ENCODE data around the gene TMEM129.
"Not testable (repeated sequence)": the region's sequence is repeated elsewhere in the genome, so short reads cannot be mapped to it uniquely, and the experiment has no call there.

TMEM129 gene

GRCh38 chr4:1676605-1677525 is 44.3 kb downstream of the TMEM129 start:
- H3K27ac ChIP-seq (ENCODE audit: low read length) = no peak overlapping the region
- H3K27me3 ChIP-seq (ENCODE audit: control insufficient read depth, insufficient read depth, low read length) = no peaks in the 10 kb centered on the region
- no peaks in the 10 kb centered on the region for H3K9me3 ChIP-seq (ENCODE audit: control insufficient read depth, low read depth, low read length)
- H3K9ac ChIP-seq (ENCODE audit: low read length) = no peak overlapping the region
- no peak overlapping the region for H3K4me3 ChIP-seq (ENCODE audit: low read length)
- no peaks in the 10 kb centered on the region for H3K4me1 ChIP-seq (ENCODE audit: control insufficient read depth, low read depth, low read length)
- no peaks in the 10 kb centered on the region for H3K36me3 ChIP-seq (ENCODE audit: control insufficient read depth, low read depth, low read length)

- Histone ChIP-seq H3K27me3 (ENCODE audit: control insufficient read depth, insufficient read depth, low read length) (no peaks in the 10 kb centered on the region), H3K27ac (ENCODE audit: low read length) (no peak overlapping the region), H3K9me3 (ENCODE audit: control insufficient read depth, low read depth, low read length) (no peaks in the 10 kb centered on the region), H3K4me1 (ENCODE audit: control insufficient read depth, low read depth, low read length) (no peaks in the 10 kb centered on the region), H3K36me3 (ENCODE audit: control insufficient read depth, low read depth, low read length) (no peaks in the 10 kb centered on the region), H3K4me3 (ENCODE audit: low read length) (no peak overlapping the region), H3K9ac (ENCODE audit: low read length) (no peak overlapping the region)
These were observed 45.4 kb downstream of the TMEM129 start for GRCh38 chr4:1675802-1676137.

GRCh38 chr4:1675136-1675801 is 45.9 kb downstream of the TMEM129 start:
- Histone ChIP-seq H3K27me3 (ENCODE audit: control insufficient read depth, insufficient read depth, low read length) (no peaks in the 10 kb centered on the region), H3K4me3 (ENCODE audit: low read length) (no peak overlapping the region), H3K36me3 (ENCODE audit: control insufficient read depth, low read depth, low read length) (no peaks in the 10 kb centered on the region), H3K9me3 (ENCODE audit: control insufficient read depth, low read depth, low read length) (no peaks in the 10 kb centered on the region), H3K4me1 (ENCODE audit: control insufficient read depth, low read depth, low read length) (no peaks in the 10 kb centered on the region), H3K27ac (ENCODE audit: low read length) (no peak overlapping the region), H3K9ac (ENCODE audit: low read length) (no peak overlapping the region)

GRCh38 chr4:1674682-1675081 is 46.4 kb downstream of the TMEM129 start:
- no peak overlapping the region for H3K27ac ChIP-seq (ENCODE audit: low read length)
- no peaks in the 10 kb centered on the region for H3K9me3 ChIP-seq (ENCODE audit: control insufficient read depth, low read depth, low read length)
- H3K27me3 ChIP-seq (ENCODE audit: control insufficient read depth, insufficient read depth, low read length) = no peaks in the 10 kb centered on the region
- H3K9ac ChIP-seq (ENCODE audit: low read length) = no peak overlapping the region
- H3K36me3 ChIP-seq (ENCODE audit: control insufficient read depth, low read depth, low read length) = no peaks in the 10 kb centered on the region
- no peak overlapping the region for H3K4me3 ChIP-seq (ENCODE audit: low read length)
- H3K4me1 ChIP-seq (ENCODE audit: control insufficient read depth, low read depth, low read length) = no peaks in the 10 kb centered on the region

- no peak overlapping the region for H3K27ac ChIP-seq (ENCODE audit: low read length)
- H3K4me3 ChIP-seq (ENCODE audit: low read length) = no peak overlapping the region
- no peaks in the 10 kb centered on the region for H3K4me1 ChIP-seq (ENCODE audit: control insufficient read depth, low read depth, low read length)
- H3K9ac ChIP-seq (ENCODE audit: low read length) = no peak overlapping the region
- H3K9me3 ChIP-seq (ENCODE audit: control insufficient read depth, low read depth, low read length) = no peaks in the 10 kb centered on the region
- H3K27me3 ChIP-seq (ENCODE audit: control insufficient read depth, insufficient read depth, low read length) = no peaks in the 10 kb centered on the region
- no peaks in the 10 kb centered on the region for H3K36me3 ChIP-seq (ENCODE audit: control insufficient read depth, low read depth, low read length)
These were observed 47.5 kb downstream of the TMEM129 start for GRCh38 chr4:1673671-1674070.

GRCh38 chr4:1671011-1671410 is 50.1 kb downstream of the TMEM129 start:
- H3K4me1 ChIP-seq (ENCODE audit: control insufficient read depth, low read depth, low read length); H3K9ac ChIP-seq (ENCODE audit: low read length); H3K9me3 ChIP-seq (ENCODE audit: control insufficient read depth, low read depth, low read length); H3K36me3 ChIP-seq (ENCODE audit: control insufficient read depth, low read depth, low read length); H3K4me3 ChIP-seq (ENCODE audit: low read length); H3K27me3 ChIP-seq (ENCODE audit: control insufficient read depth, insufficient read depth, low read length); H3K27ac ChIP-seq (ENCODE audit: low read length): not testable (repeated sequence)

GRCh38 chr4:1670279-1670678 is 50.8 kb downstream of the TMEM129 start:
- H3K9me3 ChIP-seq (ENCODE audit: control insufficient read depth, low read depth, low read length) = no peaks in the 10 kb centered on the region
- no peaks in the 10 kb centered on the region for H3K36me3 ChIP-seq (ENCODE audit: control insufficient read depth, low read depth, low read length)
- no peaks in the 10 kb centered on the region for H3K27me3 ChIP-seq (ENCODE audit: control insufficient read depth, insufficient read depth, low read length)
- H3K27ac ChIP-seq (ENCODE audit: low read length) = no peak overlapping the region
- H3K4me3 ChIP-seq (ENCODE audit: low read length) = no peak overlapping the region
- H3K4me1 ChIP-seq (ENCODE audit: control insufficient read depth, low read depth, low read length) = peaks cover 4% of the 10 kb centered on the region
- no peak overlapping the region for H3K9ac ChIP-seq (ENCODE audit: low read length)

- Histone ChIP-seq H3K36me3 (ENCODE audit: control insufficient read depth, low read depth, low read length) (no peaks in the 10 kb centered on the region), H3K27me3 (ENCODE audit: control insufficient read depth, insufficient read depth, low read length) (no peaks in the 10 kb centered on the region), H3K9ac (ENCODE audit: low read length) (no peak overlapping the region), H3K9me3 (ENCODE audit: control insufficient read depth, low read depth, low read length) (no peaks in the 10 kb centered on the region), H3K27ac (ENCODE audit: low read length) (no peak overlapping the region), H3K4me1 (ENCODE audit: control insufficient read depth, low read depth, low read length) (peaks cover 4% of the 10 kb centered on the region), H3K4me3 (ENCODE audit: low read length) (no peak overlapping the region)
These were observed 51.3 kb downstream of the TMEM129 start for GRCh38 chr4:1669850-1670249.

GRCh38 chr4:1669270-1669669 is 51.9 kb downstream of the TMEM129 start:
- Histone ChIP-seq H3K36me3 (ENCODE audit: control insufficient read depth, low read depth, low read length) (no peaks in the 10 kb centered on the region), H3K4me3 (ENCODE audit: low read length) (no peak overlapping the region), H3K27ac (ENCODE audit: low read length) (no peak overlapping the region), H3K9ac (ENCODE audit: low read length) (no peak overlapping the region), H3K27me3 (ENCODE audit: control insufficient read depth, insufficient read depth, low read length) (no peaks in the 10 kb centered on the region), H3K4me1 (ENCODE audit: control insufficient read depth, low read depth, low read length) (peaks cover 4% of the 10 kb centered on the region), H3K9me3 (ENCODE audit: control insufficient read depth, low read depth, low read length) (no peaks in the 10 kb centered on the region)

GRCh38 chr4:1668488-1668840 is 52.7 kb downstream of the TMEM129 start:
- no peak overlapping the region for H3K27ac ChIP-seq (ENCODE audit: low read length)
- H3K9ac ChIP-seq (ENCODE audit: low read length) = no peak overlapping the region
- peaks cover 4% of the 10 kb centered on the region for H3K4me1 ChIP-seq (ENCODE audit: control insufficient read depth, low read depth, low read length)

GRCh38 chr4:1667273-1667672 is 53.9 kb downstream of the TMEM129 start:
- H3K9ac ChIP-seq (ENCODE audit: low read length) = no peak overlapping the region

More at GRCh38 chr4:1668488-1668840, 52.7 kb downstream of the TMEM129 start:
- Histone ChIP-seq H3K27me3 (ENCODE audit: control insufficient read depth, insufficient read depth, low read length) (no peaks in the 10 kb centered on the region), H3K4me3 (ENCODE audit: low read length) (no peak overlapping the region), H3K9me3 (ENCODE audit: control insufficient read depth, low read depth, low read length) (no peaks in the 10 kb centered on the region), H3K36me3 (ENCODE audit: control insufficient read depth, low read depth, low read length) (no peaks in the 10 kb centered on the region)

GRCh38 chr4:1666391-1666790 is 54.7 kb downstream of the TMEM129 start:
- H3K27ac ChIP-seq (ENCODE audit: low read length) = no peak overlapping the region
- H3K9me3 ChIP-seq (ENCODE audit: control insufficient read depth, low read depth, low read length) = no peaks in the 10 kb centered on the region
- H3K27me3 ChIP-seq (ENCODE audit: control insufficient read depth, insufficient read depth, low read length) = no peaks in the 10 kb centered on the region
- no peak overlapping the region for H3K4me3 ChIP-seq (ENCODE audit: low read length)
- no peaks in the 10 kb centered on the region for H3K36me3 ChIP-seq (ENCODE audit: control insufficient read depth, low read depth, low read length)
- H3K4me1 ChIP-seq (ENCODE audit: control insufficient read depth, low read depth, low read length) = peaks cover 4% of the 10 kb centered on the region
- H3K9ac ChIP-seq (ENCODE audit: low read length) = no peak overlapping the region

More at GRCh38 chr4:1667273-1667672, 53.9 kb downstream of the TMEM129 start:
- no peaks in the 10 kb centered on the region for H3K9me3 ChIP-seq (ENCODE audit: control insufficient read depth, low read depth, low read length)
- no peak overlapping the region for H3K27ac ChIP-seq (ENCODE audit: low read length)
- H3K27me3 ChIP-seq (ENCODE audit: control insufficient read depth, insufficient read depth, low read length) = no peaks in the 10 kb centered on the region
- H3K36me3 ChIP-seq (ENCODE audit: control insufficient read depth, low read depth, low read length) = no peaks in the 10 kb centered on the region
- no peak overlapping the region for H3K4me3 ChIP-seq (ENCODE audit: low read length)
- H3K4me1 ChIP-seq (ENCODE audit: control insufficient read depth, low read depth, low read length) = peaks cover 4% of the 10 kb centered on the region

Data from iPS-18a (cell line).